DOHH2 (cell line): ENCODE data around the gene PRSS56.

ENCODE experiments used
- H3F3A ChIP-seq: fragments of 200-600 bp; sonication (generic), shearing (Covaris generic); 2 replicates; pipeline ENCODE4 v1.6.0; 2016; ENCODE audit warnings: antibody characterized with exemption, mild to moderate bottlenecking; ENCODE audit not compliant: control insufficient read depth, insufficient read depth
- H3K27ac ChIP-seq: fragments of 200-600 bp; sonication (generic); 2 replicates; pipeline ENCODE4 v1.5.1; 2014; ENCODE audit warnings: low read depth, mild to moderate bottlenecking, low read length, moderate library complexity
- H3K27me3 ChIP-seq: fragments of 200-600 bp; sonication (generic); 2 replicates; pipeline ENCODE4 v1.6.1; 2014; ENCODE audit warnings: mild to moderate bottlenecking, low read length, mixed read lengths; ENCODE audit not compliant: control insufficient read depth
- H3K36me3 ChIP-seq: fragments of 200-600 bp; sonication (generic); 2 replicates; pipeline ENCODE4 v1.6.1; 2014; ENCODE audit warnings: mild to moderate bottlenecking, low read length, moderate library complexity, mixed read lengths; ENCODE audit not compliant: control insufficient read depth
- H3K4me1 ChIP-seq: fragments of 200-600 bp; sonication (generic); 2 replicates; pipeline ENCODE4 v1.6.1; 2014; ENCODE audit warnings: mild to moderate bottlenecking, low read length, mixed read lengths; ENCODE audit not compliant: control insufficient read depth
- H3K4me2 ChIP-seq: fragments of 200-600 bp; sonication (generic); 2 replicates; pipeline ENCODE4 v1.6.0; 2014; ENCODE audit warnings: mild to moderate bottlenecking, low read length, moderate library complexity
- H3K4me3 ChIP-seq: fragments of 200-600 bp; sonication (generic); 2 replicates; pipeline ENCODE4 v1.5.1; 2014; ENCODE audit warnings: mild to moderate bottlenecking, low read length, mixed read lengths
- H3K79me2 ChIP-seq: fragments of 200-600 bp; sonication (generic); 2 replicates; pipeline ENCODE4 v1.6.1; 2014; ENCODE audit warnings: mild to moderate bottlenecking, low read length, mixed read lengths; ENCODE audit not compliant: control insufficient read depth
- H3K9me2 ChIP-seq: fragments of 200-600 bp; sonication (generic); replicated peaks from 2 replicates; pipeline ENCODE4 v1.6.1; 2014; ENCODE audit warnings: mild to moderate bottlenecking, low read length, mixed read lengths; ENCODE audit not compliant: control insufficient read depth
- H3K9me3 ChIP-seq: fragments of 200-600 bp; sonication (generic); 2 replicates; pipeline ENCODE4 v1.6.1; 2014; ENCODE audit warnings: antibody characterized with exemption, low read length, mixed read lengths; ENCODE audit not compliant: control insufficient read depth, insufficient read depth
- H4K20me1 ChIP-seq: fragments of 200-600 bp; sonication (generic); 2 replicates; pipeline ENCODE4 v1.6.0; 2014; ENCODE audit warnings: low read depth, mild to moderate bottlenecking, antibody characterized with exemption, low read length, moderate library complexity; ENCODE audit not compliant: control insufficient read depth, insufficient read depth
- CTCF ChIP-seq: fragments of 200-600 bp; sonication (generic); IDR thresholded peaks from one replicate; pipeline ENCODE4 v1.5.1; 2014; ENCODE audit warnings: antibody characterized with exemption, mild to moderate bottlenecking, low read depth, low read length; ENCODE audit not compliant: poor library complexity, severe bottlenecking
- EZH2phosphoT487 ChIP-seq: fragments of 200-600 bp; sonication (generic); IDR thresholded peaks from 2 replicates; pipeline ENCODE4 v1.6.1; 2017; ENCODE audit warnings: borderline replicate concordance, mild to moderate bottlenecking, antibody characterized with exemption, low read length, moderate library complexity, mixed read lengths

Gene PRSS56

GRCh38 chr2:232571026-232571474 lies 50.9 kb downstream of the PRSS56 start:
- Histone ChIP-seq H3K27ac (no peak overlapping the region), H3K4me3 (no peak overlapping the region), H3K9me3 (no peaks in the 10 kb centered on the region), H3K9me2 (no peaks in the 10 kb centered on the region), H3K4me2 (no peak overlapping the region), H3K79me2 (no peaks in the 10 kb centered on the region), H3F3A (no peaks in the 10 kb centered on the region), H4K20me1 (no peaks in the 10 kb centered on the region), H3K36me3 (peaks cover 44% of the 10 kb centered on the region), H3K4me1 (peaks cover under 1% of the 10 kb centered on the region; the same call in 1 of the 2 replicates), H3K27me3 (no peaks in the 10 kb centered on the region)
- TF ChIP-seq EZH2phosphoT487, result no peak
- TF ChIP-seq CTCF, result no peak

GRCh38 chr2:232573042-232573441 lies 52.9 kb downstream of the PRSS56 start:
- TF ChIP-seq CTCF, result no peak
- no peak for TF ChIP-seq EZH2phosphoT487
- no peaks in the 10 kb centered on the region for H3F3A ChIP-seq

GRCh38 chr2:232573771-232574435 lies 53.7 kb downstream of the PRSS56 start:
- H3K4me3 ChIP-seq, result no peak overlapping the region
- H3K27me3 ChIP-seq, result no peaks in the 10 kb centered on the region
- H3K9me3 ChIP-seq, result no peaks in the 10 kb centered on the region
- no peak overlapping the region for H3K4me2 ChIP-seq
- H3K4me1 ChIP-seq, result peaks cover 4% of the 10 kb centered on the region; the same call in 1 of the 2 replicates
- no peak overlapping the region for H3K27ac ChIP-seq
- peaks cover 18% of the 10 kb centered on the region for H3K36me3 ChIP-seq
- no peaks in the 10 kb centered on the region for H4K20me1 ChIP-seq
- TF ChIP-seq CTCF, result no peak
- no peaks in the 10 kb centered on the region for H3K79me2 ChIP-seq
- H3F3A ChIP-seq, result no peaks in the 10 kb centered on the region
- H3K9me2 ChIP-seq, result no peaks in the 10 kb centered on the region

More at GRCh38 chr2:232573042-232573441, 52.9 kb downstream of the PRSS56 start:
- Histone ChIP-seq H3K4me2 (no peak overlapping the region), H3K9me2 (no peaks in the 10 kb centered on the region), H3K27ac (no peak overlapping the region), H3K79me2 (no peaks in the 10 kb centered on the region), H3K4me1 (peaks cover 4% of the 10 kb centered on the region; the same call in 1 of the 2 replicates), H3K4me3 (no peak overlapping the region), H4K20me1 (no peaks in the 10 kb centered on the region), H3K9me3 (no peaks in the 10 kb centered on the region), H3K27me3 (no peaks in the 10 kb centered on the region), H3K36me3 (peaks cover 26% of the 10 kb centered on the region)
